PC-3 (cell line): Measurements from ENCODE around the gene DDX10.

ENCODE experiments used
- CTCF ChIP-seq: fragments of 300-600 bp; sonication (generic); conservative IDR thresholded peaks from 2 replicates; pipeline ENCODE4 v1.5.1; 2017; ENCODE audit warnings: antibody characterized with exemption, low read depth, mild to moderate bottlenecking, low read length
- EZH2 ChIP-seq: fragments of 300-600 bp; sonication (generic); IDR thresholded peaks from one replicate; pipeline ENCODE4 v1.6.1; 2017; ENCODE audit warnings: antibody characterized with exemption, mild to moderate bottlenecking, low read length; ENCODE audit not compliant: unreplicated experiment
- EZH2phosphoT487 ChIP-seq: fragments of 300-600 bp; sonication (generic); IDR thresholded peaks from 2 replicates; pipeline ENCODE4 v1.6.1; 2018; ENCODE audit warnings: mild to moderate bottlenecking, antibody characterized with exemption, low read length, borderline replicate concordance

GRCh38 chr11:108793611-108794010, 128.7 kb downstream of the DDX10 start:
- TF ChIP-seq EZH2 (no peak), EZH2phosphoT487 (no peak), CTCF (no peak)
